Endothelial cell of umbilical vein (primary cell): ENCODE data around the gene AQP1. TPM values are rescaled to one million over a fixed set of nuclear protein-coding genes. Genes with fewer than 3 reads are reported as not detected.

ENCODE experiments used
- BruUV-seq: library from RNA; stranded (reverse); fragments of 400-500 nt; replicated peaks from 2 replicates; lab custom pipeline; 2021; lab: Mats Ljungman, UMichigan
- CTCF ChIA-PET: fragments of 300-600, 350-600 bp; sonication (Branson Sonifier 250); formaldehyde crosslinking; loops from one replicate; lab custom pipeline; 2021; ENCODE audit warnings: antibody characterized with exemption, inconsistent platforms; lab: Charles Lee
- POLR2A ChIA-PET: fragments of 300-600, 350-600 bp; sonication (Branson Sonifier 250); formaldehyde crosslinking; loops from one replicate; lab custom pipeline; 2021; ENCODE audit warnings: antibody characterized with exemption, inconsistent platforms; lab: Charles Lee
- DNase-seq: peaks from one replicate; pipeline ENCODE4 v3.0.0-alpha.2; 2011; ENCODE audit warnings: low read depth, low spot score
- FAIRE-seq: peaks from 2 replicates; lab custom pipeline; 2011; peaks lifted over from hg19 to GRCh38; lab: Jason Lieb, UNC
- H2AFZ ChIP-seq: 2 replicates; pipeline ENCODE4 v1.6.0; 2012; ENCODE audit warnings: low read depth, low read length, control low read depth, inconsistent platforms
- H3K27ac ChIP-seq: 2 replicates; pipeline ENCODE4 v1.5.1; 2011; ENCODE audit warnings: low read depth, mild to moderate bottlenecking, control low read depth, low read length, moderate library complexity; ENCODE audit not compliant: insufficient read depth
- H3K27me3 ChIP-seq, 2 experiments: 2 replicates each; pipeline versions ENCODE4 v1.6.0 to v1.6.1; 2011; ENCODE audit warnings: low read length in 2 of 2, mixed read lengths in 1 of 2; ENCODE audit not compliant: control insufficient read depth in 2 of 2, insufficient read depth in 2 of 2
- H3K36me3 ChIP-seq, 2 experiments: 2 replicates in 1 of 2; 3 replicates in 1 of 2; pipeline ENCODE4 v1.5.1; 2011; ENCODE audit warnings: low read length in 2 of 2, mild to moderate bottlenecking in 1 of 2, moderate library complexity in 1 of 2; ENCODE audit not compliant: control insufficient read depth in 2 of 2, insufficient read depth in 2 of 2; ENCODE audit errors: extremely low read depth in 1 of 2
- H3K4me1 ChIP-seq: 3 replicates; pipeline ENCODE4 v1.5.1; 2011; ENCODE audit warnings: mild to moderate bottlenecking, low read length; ENCODE audit not compliant: control insufficient read depth, insufficient read depth; ENCODE audit errors: extremely low read depth
- H3K4me2 ChIP-seq: 2 replicates; pipeline ENCODE4 v1.6.1; 2011; ENCODE audit warnings: low read length, control low read depth, mixed read lengths; ENCODE audit not compliant: insufficient read depth
- H3K4me3 ChIP-seq, 3 experiments: fragments of 200-600 bp in 1 of 3; sonication (generic), shearing (Covaris generic) in 1 of 3; replicated peaks in 1 of 3; 2 replicates each; pipeline ENCODE4 v1.5.1; 2011 to 2016; ENCODE audit warnings: control low read depth in 3 of 3, low read length in 3 of 3, mild to moderate bottlenecking in 2 of 3, inconsistent platforms in 1 of 3, low read depth in 1 of 3, moderate library complexity in 1 of 3; ENCODE audit not compliant: insufficient read depth in 1 of 3
- H3K79me2 ChIP-seq: 2 replicates; pipeline ENCODE4 v1.6.0; 2012; ENCODE audit warnings: low read length, inconsistent platforms; ENCODE audit not compliant: control insufficient read depth, insufficient read depth
- H3K9ac ChIP-seq: replicated peaks from 2 replicates; pipeline ENCODE3; 2011; ENCODE audit warnings: low read length, control low read depth; ENCODE audit not compliant: insufficient read depth; ENCODE audit errors: extremely low read depth
- H3K9me1 ChIP-seq: replicated peaks from 3 replicates; pipeline ENCODE4 v1.6.0; 2011; ENCODE audit warnings: mild to moderate bottlenecking, low read length; ENCODE audit not compliant: control insufficient read depth, insufficient read depth; ENCODE audit errors: extremely low read depth
- H3K9me3 ChIP-seq: replicated peaks from 2 replicates; pipeline ENCODE4 v1.5.1; 2012; ENCODE audit warnings: low read length, inconsistent platforms; ENCODE audit not compliant: control insufficient read depth, insufficient read depth
- H4K20me1 ChIP-seq: replicated peaks from 2 replicates; pipeline ENCODE3; 2011; ENCODE audit warnings: mild to moderate bottlenecking, low read length; ENCODE audit not compliant: control insufficient read depth, insufficient read depth; ENCODE audit errors: extremely low read depth
- MYC ChIP-seq: IDR thresholded peaks from one replicate; pipeline ENCODE4 v1.6.1; 2011; ENCODE audit warnings: mild to moderate bottlenecking, low read depth, low read length
- POLR2A ChIP-seq: IDR thresholded peaks from 2 replicates; pipeline ENCODE4 v1.6.1; 2012; ENCODE audit warnings: low read depth, mild to moderate bottlenecking, control low read depth, low read length
- dilution Hi-C: fragments of 300-500 bp; cut with MboI; formaldehyde crosslinking; loops from one replicate; pipeline ENCODE4 v1.15.0; 2019; ENCODE audit warnings: low sequenced_read_pairs; ENCODE audit not compliant: extremely low pct_ligation_motif_present
- intact Hi-C: fragments of 100-400 bp; cut with micrococcal nuclease; formaldehyde crosslinking; loops from one replicate; pipeline ENCODE4 v1.10.0; 2022
- polyA plus RNA-seq, 4 experiments: library from polyadenylated mRNA; depleted of rRNA in 3 of 4; stranded (reverse) in 3 of 4; unstranded in 1 of 4; fragments of >200 nt; gene quantifications; 2 replicates each; pipeline versions ENCODE4 v1.2.1 to v1.2.3, GENCODE V29; 2011 to 2012; ENCODE audit warnings: missing spikeins in 1 of 4
- total RNA-seq: library from RNA; stranded (reverse); gene quantifications from 2 replicates; pipeline ENCODE4 v1.2.3, GENCODE V29; 2021

The AQP1 gene
- total and polyA plus RNA-seq, 2 donors (not counting 3 experiments of a cell fraction or from before 2014, with no cell fraction given) = 11.7 to 15.9 TPM

DNA sequence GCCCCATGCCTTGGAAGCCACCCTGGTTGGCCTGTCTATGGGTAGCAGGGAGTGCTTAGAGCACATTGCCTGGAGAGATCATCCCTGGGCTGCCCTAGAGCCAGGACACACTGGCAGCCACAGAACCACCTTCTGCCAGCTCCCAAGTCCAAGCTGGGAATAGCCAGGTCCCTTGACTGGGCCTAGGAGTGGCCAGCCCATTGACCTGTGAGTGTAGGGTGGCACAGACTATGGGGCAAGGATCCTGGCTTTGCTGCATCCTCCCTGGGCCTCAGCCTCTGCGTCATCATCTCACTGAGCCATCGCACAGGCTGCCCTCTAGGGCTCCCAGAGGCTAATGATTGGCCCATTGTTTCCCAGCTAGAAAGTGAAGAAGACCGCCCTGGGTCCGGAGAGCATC lies 7.0 kb downstream of the AQP1 start:
- H3K36me3 ChIP-seq = no peaks in the 10 kb centered on the region
- no peaks in the 10 kb centered on the region for H3K27me3 ChIP-seq
- DNase-seq (no peak), FAIRE-seq (no peak)
- peaks cover 33% of the 10 kb centered on the region for H3K4me1 ChIP-seq
- CTCF ChIA-PET = interaction anchor here (1.0 to 1.4 kb wide), 2 partner anchors 10 to 115 kb away, joined by 3 read pairs; no protein-coding TSS in a partner anchor
- no peak overlapping the region for H3K4me3 ChIP-seq
- POLR2A ChIA-PET = no interaction called here
- BruUV-seq = no TSS peak
- no peak for TF ChIP-seq MYC
- H3K9ac ChIP-seq = no peak overlapping the region
- H3K9me3 ChIP-seq = no peaks in the 10 kb centered on the region
- dilution Hi-C loops = no loop called here
- H3K79me2 ChIP-seq = no peaks in the 10 kb centered on the region
- H3K27ac ChIP-seq = no peak overlapping the region
- H3K4me2 ChIP-seq = no peak overlapping the region
- H2AFZ ChIP-seq = no peak overlapping the region
- no peaks in the 10 kb centered on the region for H4K20me1 ChIP-seq
- intact Hi-C loops = no loop called here
- no peaks in the 10 kb centered on the region for H3K9me1 ChIP-seq

DNA sequence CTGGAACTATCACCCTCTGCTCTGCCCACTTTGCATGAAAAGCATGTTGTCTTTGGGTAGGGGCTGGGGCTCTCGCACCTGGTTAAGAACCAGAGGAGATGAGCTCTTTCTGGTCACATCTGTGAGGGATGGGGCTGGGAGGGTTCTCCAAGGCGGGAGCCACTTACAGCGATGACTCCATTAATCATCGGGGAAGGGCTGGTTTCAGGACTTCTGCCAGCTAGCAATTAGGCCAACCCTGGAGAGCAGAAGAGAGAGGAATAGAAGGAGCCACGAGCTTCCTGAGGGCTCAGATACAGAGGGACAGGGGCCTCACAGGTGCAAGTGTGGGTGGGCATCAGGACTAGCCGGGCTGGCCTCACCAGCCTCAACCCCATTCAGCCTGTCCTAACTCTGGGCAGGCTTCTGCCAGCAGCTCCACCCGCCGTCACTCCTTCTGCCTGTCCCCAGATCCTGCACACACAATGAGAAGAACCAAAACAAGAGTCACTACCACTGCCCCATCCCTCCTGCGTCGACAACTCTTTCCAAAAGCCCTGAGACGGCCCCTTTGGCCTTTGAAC lies 8.4 kb downstream of the AQP1 start:
- ChIA-PET CTCF (interaction anchor here (1.1 to 2.5 kb wide), 3 partner anchors 12 to 19 kb away, joined by 3 to 12 read pairs (median 5); no protein-coding TSS in a partner anchor), POLR2A (no interaction called here)
- no peak overlapping the region for H3K9ac ChIP-seq
- H3K79me2 ChIP-seq = no peaks in the 10 kb centered on the region
- H3K27ac ChIP-seq = peak overlapping the region; percentile 8
- dilution Hi-C loops (no loop called here), intact Hi-C loops (loop anchor here (1.0 to 2.0 kb wide), 2 partner anchors 51 to 71 kb away; no protein-coding TSS in a partner anchor)
- H3K4me3 ChIP-seq = no peak overlapping the region
- no TSS peak for BruUV-seq
- peaks cover 25% of the 10 kb centered on the region for H3K4me1 ChIP-seq
- FAIRE-seq (peak; percentile 48), DNase-seq (no peak)
- H3K9me1 ChIP-seq = no peaks in the 10 kb centered on the region
- H3K27me3 ChIP-seq = no peaks in the 10 kb centered on the region
- H3K4me2 ChIP-seq = no peak overlapping the region
- H3K9me3 ChIP-seq = no peaks in the 10 kb centered on the region
- no peak overlapping the region for H2AFZ ChIP-seq
- no peak for TF ChIP-seq POLR2A
- no peaks in the 10 kb centered on the region for H4K20me1 ChIP-seq
- peaks cover 0 to 5% of the 10 kb centered on the region in 2 experiments for H3K36me3 ChIP-seq
